Gastrocnemius medialis (tissue), 4 donors: ENCODE results near the gene ATP2B1. TPM values are rescaled to one million over a fixed set of nuclear protein-coding genes. Genes with fewer than 3 reads are reported as not detected.

ENCODE experiments used
- ATAC-seq, 2 donors: fragments of 150-250 bp; one replicate each; pipeline ENCODE4 v1.9.1; 2016
- DNase-seq, 2 donors: peaks; one replicate each; pipeline ENCODE4 v3.0.0-alpha.2; 2019
- H3K27ac ChIP-seq, 4 donors: fragments of 200-600 bp; sonication (generic); 1 replicate in 1 of 4; 2 replicates in 3 of 4; pipeline ENCODE4 v1.5.1; 2016 to 2018; ENCODE audit warnings: mild to moderate bottlenecking in 2 of 4, moderate library complexity in 1 of 4
- H3K27me3 ChIP-seq, 3 donors: fragments of 200-600 bp; sonication (generic) in 2 of 3; 1 replicate in 1 of 3; 2 replicates in 2 of 3; pipeline versions ENCODE4 v1.5.1 to v1.6.0; 2016 to 2019; ENCODE audit warnings: mild to moderate bottlenecking in 1 of 3, moderate library complexity in 1 of 3
- H3K36me3 ChIP-seq, 2 donors: fragments of 200-600 bp; sonication (generic) in 1 of 2; one replicate each; pipeline ENCODE4 v1.5.1; 2017 to 2018
- H3K4me1 ChIP-seq, 2 donors: fragments of 200-600 bp; sonication (generic) in 1 of 2; one replicate each; pipeline ENCODE4 v1.5.1; 2016 to 2017; ENCODE audit warnings: mild to moderate bottlenecking in 2 of 2
- H3K4me3 ChIP-seq, 4 donors: fragments of 200-600 bp; sonication (generic) in 3 of 4; 1 replicate in 1 of 4; 2 replicates in 3 of 4; pipeline ENCODE4 v1.5.1; 2016 to 2019; ENCODE audit warnings: mild to moderate bottlenecking in 2 of 4
- H3K9me3 ChIP-seq, 3 donors: fragments of 200-600 bp; sonication (generic) in 2 of 3; 1 replicate in 1 of 3; 2 replicates in 2 of 3; pipeline ENCODE4 v1.5.1; 2016 to 2019
- POLR2A ChIP-seq, 2 donors: fragments of 450-650 bp; IDR thresholded peaks; one replicate each; pipeline ENCODE4 v1.6.1; 2017; ENCODE audit warnings: antibody characterized with exemption in 2 of 2, mild to moderate bottlenecking in 2 of 2, moderate library complexity in 2 of 2
- in situ Hi-C, 4 donors: fragments of 200-750 bp; cut with MboI; loops; one replicate each; pipeline versions ENCODE4 v1.15.0 to v1.8.0; 2017; ENCODE audit warnings: low sequenced_read_pairs in 4 of 4
- intact Hi-C: fragments of 100-400 bp; cut with DNase I; formaldehyde crosslinking; loops from one replicate; pipeline ENCODE4 v1.15.1; 2023; ENCODE audit warnings: low total_unique reads
- total RNA-seq, 4 donors: library from RNA; depleted of rRNA; stranded (reverse); fragments of >200 nt; gene quantifications; one replicate each; pipeline versions ENCODE4 v1.1.0 to v1.2.3, GENCODE V29; 2016
- TF ChIP-seq, protein P1 (sequence below), 5 experiments: fragments of 450-650 bp in 3 of 5; fragments of 200-600 bp in 2 of 5; sonication (generic) in 2 of 5; IDR thresholded peaks in 4 of 5; conservative IDR thresholded peaks in 1 of 5; 1 replicate in 4 of 5; 2 replicates in 1 of 5; pipeline ENCODE4 v1.5.1; 2016 to 2019; ENCODE audit warnings: antibody characterized with exemption in 5 of 5, mild to moderate bottlenecking in 3 of 5, moderate library complexity in 3 of 5

Gene ATP2B1
- total RNA-seq, 4 donors from 2014 or later, result 32.9 to 52.8 (median 47.1) TPM

DNA sequence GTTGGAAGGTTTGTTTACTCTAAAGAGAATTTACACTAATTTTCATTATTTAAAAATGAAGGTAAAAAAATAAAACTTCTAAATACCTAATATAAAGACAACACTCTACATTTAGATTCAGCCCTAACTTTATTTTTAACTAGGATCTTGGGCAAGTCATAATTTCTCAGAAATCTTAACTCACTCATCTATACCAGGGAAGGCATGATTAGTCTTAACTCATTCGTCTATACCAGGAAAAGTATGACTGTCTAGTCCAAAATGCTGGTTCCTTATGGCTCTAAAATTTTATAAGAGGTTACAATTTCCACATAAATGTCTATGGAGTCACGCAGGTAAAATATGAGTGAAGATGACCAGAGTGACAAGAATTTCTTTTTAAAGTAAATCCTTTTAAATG is 130.1 kb downstream of the ATP2B1 start:
- ATAC-seq, result no peak
- in situ Hi-C loops, result no loop called here
- Histone ChIP-seq H3K27me3 (no peaks in the 10 kb centered on the region), H3K9me3 (no peaks in the 10 kb centered on the region), H3K36me3 (no peaks in the 10 kb centered on the region), H3K4me3 (no peak overlapping the region), H3K4me1 (peaks cover 0 to 5% of the 10 kb centered on the region in 2 donors), H3K27ac (no peak overlapping the region)
- DNase-seq, result no peak
- intact Hi-C loops, result no loop called here
- TF ChIP-seq, protein P1, sequence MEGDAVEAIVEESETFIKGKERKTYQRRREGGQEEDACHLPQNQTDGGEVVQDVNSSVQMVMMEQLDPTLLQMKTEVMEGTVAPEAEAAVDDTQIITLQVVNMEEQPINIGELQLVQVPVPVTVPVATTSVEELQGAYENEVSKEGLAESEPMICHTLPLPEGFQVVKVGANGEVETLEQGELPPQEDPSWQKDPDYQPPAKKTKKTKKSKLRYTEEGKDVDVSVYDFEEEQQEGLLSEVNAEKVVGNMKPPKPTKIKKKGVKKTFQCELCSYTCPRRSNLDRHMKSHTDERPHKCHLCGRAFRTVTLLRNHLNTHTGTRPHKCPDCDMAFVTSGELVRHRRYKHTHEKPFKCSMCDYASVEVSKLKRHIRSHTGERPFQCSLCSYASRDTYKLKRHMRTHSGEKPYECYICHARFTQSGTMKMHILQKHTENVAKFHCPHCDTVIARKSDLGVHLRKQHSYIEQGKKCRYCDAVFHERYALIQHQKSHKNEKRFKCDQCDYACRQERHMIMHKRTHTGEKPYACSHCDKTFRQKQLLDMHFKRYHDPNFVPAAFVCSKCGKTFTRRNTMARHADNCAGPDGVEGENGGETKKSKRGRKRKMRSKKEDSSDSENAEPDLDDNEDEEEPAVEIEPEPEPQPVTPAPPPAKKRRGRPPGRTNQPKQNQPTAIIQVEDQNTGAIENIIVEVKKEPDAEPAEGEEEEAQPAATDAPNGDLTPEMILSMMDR (IDR thresholded peaks at IDR 0.05 in 4 of 5, conservative IDR thresholded peaks at IDR 0.05 in 1 of 5), result no peak
- TF ChIP-seq POLR2A (IDR thresholded peaks at IDR 0.05), result no peak

DNA sequence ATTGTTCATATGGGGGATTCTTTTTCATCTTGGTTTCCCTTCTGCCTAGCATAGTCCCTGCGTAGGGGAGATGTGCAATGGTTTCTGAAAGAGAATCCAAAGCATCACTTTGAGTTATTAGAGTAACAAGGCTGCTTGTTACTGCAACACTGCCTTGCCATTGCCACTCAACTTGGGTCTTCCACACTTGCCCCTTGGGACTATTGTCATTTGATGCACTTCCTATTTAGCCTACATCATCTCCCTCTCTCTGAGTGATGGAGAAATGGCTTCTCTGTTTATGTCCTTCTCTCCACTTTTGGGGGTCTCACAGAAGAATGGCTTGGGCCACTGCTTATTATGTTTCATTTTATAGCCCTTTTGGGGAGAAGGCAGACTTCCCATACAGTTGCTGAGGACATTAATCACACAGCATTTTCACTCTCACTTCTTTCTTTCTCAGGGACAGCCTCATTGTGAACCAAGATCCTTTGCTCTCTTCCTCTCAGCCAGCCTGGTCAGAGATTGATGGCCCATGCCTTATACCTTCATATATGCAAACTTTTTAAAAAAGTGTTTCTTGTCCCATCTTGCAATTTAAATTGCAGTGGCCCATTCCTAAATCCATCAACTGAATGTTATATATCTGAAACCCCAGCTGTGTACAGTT is 131.9 kb downstream of the ATP2B1 start:
- no peak for TF ChIP-seq POLR2A (IDR thresholded peaks at IDR 0.05)
- TF ChIP-seq, protein P1 (IDR thresholded peaks at IDR 0.05 in 4 of 5, conservative IDR thresholded peaks at IDR 0.05 in 1 of 5), result no peak
- no peak for DNase-seq
- in situ Hi-C loops, result no loop called here
- Histone ChIP-seq H3K4me3 (no peak overlapping the region), H3K27ac (no peak overlapping the region), H3K36me3 (no peaks in the 10 kb centered on the region), H3K4me1 (peaks cover 0 to 5% of the 10 kb centered on the region in 2 donors), H3K9me3 (no peaks in the 10 kb centered on the region), H3K27me3 (no peaks in the 10 kb centered on the region)
- intact Hi-C loops, result no loop called here
- no peak for ATAC-seq

DNA sequence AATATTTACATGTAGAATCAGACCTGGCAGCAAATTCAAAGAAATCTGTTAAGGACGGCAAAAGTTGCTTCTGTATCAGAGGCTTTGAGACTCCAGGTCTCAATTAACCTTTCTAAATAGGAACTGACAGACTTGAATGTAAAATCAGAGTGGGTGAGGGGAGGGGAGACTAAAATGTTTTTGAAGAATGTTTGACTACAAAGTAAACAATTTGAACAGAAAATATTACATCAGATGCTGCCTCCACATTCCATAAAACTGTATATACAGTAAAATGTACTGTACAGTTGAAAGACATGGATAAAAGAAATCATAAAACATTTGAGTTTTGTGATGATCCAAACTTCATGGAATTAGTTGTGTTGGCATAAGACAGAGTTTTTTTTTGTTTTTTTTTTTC is 133.3 kb downstream of the ATP2B1 start:
- H3K27ac ChIP-seq, result no peak overlapping the region
- no peaks in the 10 kb centered on the region for H3K27me3 ChIP-seq
- intact Hi-C loops (no loop called here), in situ Hi-C loops (no loop called here)
- no peak for DNase-seq
- H3K4me3 ChIP-seq, result no peak overlapping the region
- H3K9me3 ChIP-seq, result no peaks in the 10 kb centered on the region
- no peaks in the 10 kb centered on the region for H3K36me3 ChIP-seq
- H3K4me1 ChIP-seq, result peaks cover 0 to 5% of the 10 kb centered on the region in 2 donors
- no peak for ATAC-seq
- TF ChIP-seq, protein P1 (IDR thresholded peaks at IDR 0.05 in 4 of 5, conservative IDR thresholded peaks at IDR 0.05 in 1 of 5), result no peak
- no peak for TF ChIP-seq POLR2A (IDR thresholded peaks at IDR 0.05)

DNA sequence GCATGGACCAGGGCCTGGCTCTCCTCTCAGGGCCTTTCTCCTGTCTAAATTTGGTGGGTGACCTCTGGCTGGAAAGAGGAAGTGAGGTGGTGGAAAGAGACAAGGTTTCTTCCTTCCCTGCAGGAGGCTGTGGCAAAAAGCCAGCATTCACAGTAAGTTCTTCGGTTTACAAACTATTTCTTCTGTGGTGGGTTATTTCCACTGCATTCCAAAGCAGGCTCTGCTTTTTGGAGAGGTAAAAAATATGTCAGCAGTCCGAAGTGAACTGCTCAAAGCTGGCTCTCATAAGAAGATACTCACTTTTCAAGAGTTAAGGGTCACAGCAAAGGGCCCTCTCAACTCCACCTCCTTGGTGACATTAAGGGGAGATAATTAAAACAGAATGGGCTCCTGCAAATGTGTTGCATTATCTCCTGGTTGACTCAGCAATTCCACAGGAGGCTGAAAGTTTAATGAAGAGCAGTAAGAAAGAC is 133.9 kb downstream of the ATP2B1 start:
- DNase-seq, result no peak
- H3K27ac ChIP-seq, result no peak overlapping the region

More for the DNA sequence above, 133.9 kb downstream of the ATP2B1 start:
- Histone ChIP-seq H3K27me3 (no peaks in the 10 kb centered on the region), H3K9me3 (no peaks in the 10 kb centered on the region), H3K4me3 (no peak overlapping the region), H3K36me3 (no peaks in the 10 kb centered on the region), H3K4me1 (peaks cover 0 to 5% of the 10 kb centered on the region in 2 donors)
- intact Hi-C loops (no loop called here), in situ Hi-C loops (no loop called here)
- TF ChIP-seq, protein P1 (IDR thresholded peaks at IDR 0.05 in 4 of 5, conservative IDR thresholded peaks at IDR 0.05 in 1 of 5), result no peak
- TF ChIP-seq POLR2A (IDR thresholded peaks at IDR 0.05), result no peak
- ATAC-seq, result no peak
